Activated T-cell treated with anti-CD3 and anti-CD28 coated beads, Interleukin-2, amount 50 U/mL, for 4 hours (primary cell): Measurements from ENCODE around the gene TRIM28. TPM values are rescaled to one million over a fixed set of nuclear protein-coding genes. Genes with fewer than 3 reads are reported as not detected.
A peak's percentile ranks its signal among the peaks of the same experiment; 100 is the strongest.

Experiments
- ATAC-seq, 2 donors: fragments of 200-7000 bp; cut with Tn5 transposase; one replicate each; pipeline ENCODE4 v1.10.0; 2021
- DNase-seq: peaks from one replicate; pipeline ENCODE4 v3.0.0-alpha.2; 2020
- H3K27me3 Mint-ChIP-seq: one replicate; pipeline ENCODE4 v1.8.0; 2021; ENCODE audit warnings: low read depth, mixed read lengths
- H3K36me3 Mint-ChIP-seq: one replicate; pipeline ENCODE4 v1.8.0; 2022; ENCODE audit warnings: mixed read lengths; ENCODE audit not compliant: insufficient read depth
- H3K4me1 Mint-ChIP-seq: one replicate; pipeline ENCODE4 v1.8.0; 2021; ENCODE audit warnings: low read depth, mixed read lengths
- H3K4me3 Mint-ChIP-seq: one replicate; pipeline ENCODE4 v1.8.0; 2021; ENCODE audit warnings: mild to moderate bottlenecking, moderate library complexity, mixed read lengths
- H3K9me3 Mint-ChIP-seq: one replicate; pipeline ENCODE4 v1.8.0; 2021; ENCODE audit warnings: mixed read lengths
- total RNA-seq, 3 donors: library from RNA; stranded (reverse); gene quantifications; one replicate each; pipeline ENCODE4 v1.2.1, GENCODE V29; 2021

Gene TRIM28
- total RNA-seq, 3 donors from 2014 or later: 850 to 963 (median 920) TPM

DNA sequence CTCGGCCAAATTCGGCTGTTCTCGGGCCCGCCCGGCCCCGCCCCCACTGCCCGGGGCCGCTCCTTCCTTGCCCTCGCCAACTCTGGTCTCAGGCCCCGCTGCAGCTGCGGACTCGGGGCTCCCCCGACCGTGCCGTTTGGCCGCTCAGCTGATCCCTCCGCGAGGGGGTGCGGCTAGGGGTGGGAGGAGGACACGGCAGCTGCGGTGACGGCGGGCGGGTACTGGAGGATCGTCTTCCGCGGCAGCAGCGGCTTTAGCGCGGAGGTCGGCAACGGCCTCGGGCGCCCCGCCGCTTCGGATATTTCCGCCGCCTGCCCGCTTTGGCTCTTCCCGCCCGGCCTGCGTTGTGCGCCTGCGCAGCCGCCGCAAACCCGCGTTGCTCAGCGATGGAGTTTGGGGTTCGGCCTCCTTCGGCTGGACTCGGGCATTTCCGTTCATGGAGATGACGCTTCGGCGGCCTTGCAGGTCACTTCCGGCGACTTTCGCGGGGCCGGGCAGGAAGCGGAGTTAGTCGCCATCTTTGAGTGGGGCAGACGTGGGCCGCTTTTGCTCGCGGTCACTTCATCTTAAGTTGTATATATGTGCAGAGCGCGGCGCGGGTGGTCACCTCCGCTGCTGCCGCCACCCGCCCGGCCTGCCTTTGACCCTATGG is 14.9 kb downstream of the TRIM28 start:
- Mint-ChIP-seq H3K4me1 (peaks cover 65% of the 10 kb centered on the region), H3K36me3 (peaks cover 18% of the 10 kb centered on the region), H3K9me3 (no peaks in the 10 kb centered on the region), H3K27me3 (no peaks in the 10 kb centered on the region), H3K4me3 (peak overlapping the region; percentile 98)
- ATAC-seq (peak; percentile 70 to 71), DNase-seq (peak; percentile 99)

DNA sequence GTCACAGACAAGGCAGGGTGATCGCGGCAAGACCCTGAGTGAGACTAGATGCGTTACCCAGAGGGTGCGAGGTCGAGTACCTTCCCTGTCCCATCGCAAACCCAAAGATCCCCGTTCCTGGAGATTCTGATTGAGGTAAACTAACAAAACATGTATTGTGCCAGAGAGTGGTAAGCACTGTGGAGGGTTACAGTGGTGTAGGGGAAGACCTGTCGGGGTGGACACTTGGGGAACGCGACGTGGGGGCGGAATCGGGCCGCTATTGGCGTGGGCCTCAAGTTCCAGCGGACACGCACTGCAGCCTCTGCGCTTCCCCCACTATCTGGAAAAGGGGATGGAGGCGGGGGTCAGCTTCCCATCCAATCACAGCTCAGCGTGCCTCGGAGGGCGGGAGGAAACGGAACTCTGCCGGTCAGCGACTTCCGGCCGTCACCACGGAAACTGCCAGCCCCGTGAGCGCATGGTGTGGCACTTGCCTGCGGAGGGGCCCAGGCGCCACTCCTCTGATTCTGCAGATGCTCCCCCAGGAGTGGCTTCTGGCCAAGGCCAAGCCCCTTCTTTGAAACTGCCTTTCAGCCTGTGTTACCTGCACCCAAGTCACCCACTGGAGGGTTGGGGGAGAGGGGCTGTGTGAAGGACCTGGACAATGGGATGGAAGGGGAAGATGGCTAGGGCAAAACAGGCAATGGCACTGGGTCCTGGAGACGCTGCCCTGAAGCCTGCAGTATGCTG is 15.6 kb downstream of the TRIM28 start:
- DNase-seq: no peak
- Mint-ChIP-seq H3K4me3 (peak overlapping the region; percentile 98), H3K9me3 (no peaks in the 10 kb centered on the region), H3K4me1 (peaks cover 66% of the 10 kb centered on the region), H3K36me3 (peaks cover 15% of the 10 kb centered on the region), H3K27me3 (no peaks in the 10 kb centered on the region)
- peak in 1 of 2 donors; percentile 6 for ATAC-seq

DNA sequence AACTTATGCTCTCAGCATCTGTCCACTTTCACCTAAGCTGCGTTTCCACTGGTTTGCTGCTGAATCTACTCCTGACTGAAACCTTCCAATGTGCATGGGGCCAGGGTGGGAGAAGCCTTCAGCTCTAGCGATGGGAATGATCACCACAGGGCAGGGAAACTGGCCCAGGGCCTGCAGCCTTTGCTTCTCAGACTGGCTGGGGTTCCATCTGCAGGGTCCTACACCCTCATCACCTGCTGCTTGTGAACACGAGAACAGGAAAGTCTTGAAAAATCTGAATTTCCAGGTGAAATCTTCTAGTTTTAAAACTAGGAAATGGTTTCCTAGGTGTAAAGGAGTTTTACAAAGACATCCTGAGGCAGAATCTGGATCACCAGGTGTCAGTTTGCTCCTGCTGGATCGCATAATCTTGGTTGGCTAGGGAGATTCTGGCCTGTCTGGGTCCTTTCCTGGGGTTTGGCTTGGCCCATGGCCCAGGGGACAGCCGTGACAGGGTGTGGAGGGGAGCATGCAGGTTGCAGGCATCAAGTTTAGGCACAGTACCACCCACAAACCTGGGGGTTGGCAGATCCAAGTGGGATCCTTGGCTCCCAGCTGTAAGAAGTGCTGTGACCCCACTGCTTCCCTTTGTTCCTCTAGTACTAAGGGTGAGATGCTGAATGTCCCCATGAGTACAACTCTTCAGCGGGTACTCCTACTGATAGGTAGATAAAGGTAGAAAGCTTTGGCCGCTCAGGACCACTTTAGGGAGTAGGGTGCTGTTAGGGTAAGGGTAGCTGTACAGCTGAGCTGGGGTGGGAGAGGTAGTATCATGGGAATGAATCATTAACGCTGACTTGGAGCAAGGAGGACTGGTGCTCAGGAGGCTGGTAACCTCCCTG is 16.4 kb downstream of the TRIM28 start:
- Mint-ChIP-seq H3K27me3 (no peaks in the 10 kb centered on the region), H3K9me3 (no peaks in the 10 kb centered on the region), H3K4me3 (peak overlapping the region; percentile 98), H3K4me1 (peaks cover 61% of the 10 kb centered on the region), H3K36me3 (peaks cover 9% of the 10 kb centered on the region)
- DNase-seq: no peak
- no peak for ATAC-seq

DNA sequence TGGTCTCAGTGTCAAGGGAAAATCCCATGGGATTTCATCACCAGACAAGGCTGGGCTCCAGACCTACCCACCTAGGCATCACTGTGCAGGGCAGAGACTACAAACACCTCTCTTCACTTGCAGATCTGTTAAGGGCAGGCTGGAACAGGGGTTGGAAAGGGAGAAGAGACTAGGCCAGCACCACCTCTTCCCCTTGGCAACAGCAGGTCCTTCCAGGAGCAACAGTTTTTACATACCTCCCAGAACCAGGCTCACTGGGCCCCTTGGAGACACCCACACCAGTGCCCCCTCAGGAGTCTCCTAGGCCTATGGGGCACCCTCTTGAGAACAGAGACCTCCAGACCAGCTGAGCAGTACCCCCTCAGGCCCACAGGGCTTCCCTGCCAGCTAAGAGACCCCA is 17.1 kb downstream of the TRIM28 start:
- H3K9me3 Mint-ChIP-seq: no peaks in the 10 kb centered on the region
- DNase-seq: no peak
- no peaks in the 10 kb centered on the region for H3K27me3 Mint-ChIP-seq
- peaks cover 58% of the 10 kb centered on the region for H3K4me1 Mint-ChIP-seq
- no peak for ATAC-seq
- H3K36me3 Mint-ChIP-seq: peaks cover 7% of the 10 kb centered on the region
- peak overlapping the region; percentile 76 for H3K4me3 Mint-ChIP-seq

DNA sequence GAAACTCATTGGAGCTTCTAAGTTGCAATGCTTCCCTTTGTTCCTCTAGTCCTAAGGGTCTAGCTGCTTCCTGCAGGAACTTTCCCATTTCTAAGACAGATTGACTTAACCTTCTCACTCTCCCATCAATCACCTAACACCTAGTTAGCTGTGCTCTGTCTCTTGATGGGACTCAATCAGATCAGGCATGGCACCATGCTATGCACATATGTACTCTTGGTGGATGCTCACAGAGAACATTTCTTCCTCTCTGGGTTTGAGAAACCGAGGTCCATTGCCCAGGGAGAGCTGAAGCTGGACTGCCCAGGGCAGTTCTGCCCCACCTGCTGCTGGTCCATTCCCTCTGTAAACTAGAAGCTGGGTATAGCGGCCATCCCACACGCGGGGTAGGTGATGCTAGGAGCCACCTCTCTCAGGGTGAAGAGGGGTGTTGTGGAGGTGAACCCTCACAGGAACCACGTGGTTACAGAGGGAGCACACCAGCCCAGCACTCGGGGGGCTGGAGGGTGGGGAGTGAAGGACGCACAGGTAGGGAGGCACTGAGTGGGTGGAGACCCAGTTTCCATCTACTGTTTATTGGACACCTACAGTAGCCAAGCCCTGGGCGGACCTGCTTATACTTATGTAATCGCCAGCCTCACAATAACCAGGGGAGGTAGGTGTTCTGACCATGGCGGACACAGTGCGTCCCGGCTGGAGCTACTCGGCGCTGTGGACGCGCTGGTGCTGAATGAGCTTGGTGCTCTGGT is 17.7 kb downstream of the TRIM28 start:
- ATAC-seq (no peak), DNase-seq (no peak)
- H3K36me3 Mint-ChIP-seq: peaks cover 2% of the 10 kb centered on the region
- peak overlapping the region; percentile 76 for H3K4me3 Mint-ChIP-seq
- peaks cover 52% of the 10 kb centered on the region for H3K4me1 Mint-ChIP-seq
- H3K9me3 Mint-ChIP-seq: no peaks in the 10 kb centered on the region
- H3K27me3 Mint-ChIP-seq: no peaks in the 10 kb centered on the region

DNA sequence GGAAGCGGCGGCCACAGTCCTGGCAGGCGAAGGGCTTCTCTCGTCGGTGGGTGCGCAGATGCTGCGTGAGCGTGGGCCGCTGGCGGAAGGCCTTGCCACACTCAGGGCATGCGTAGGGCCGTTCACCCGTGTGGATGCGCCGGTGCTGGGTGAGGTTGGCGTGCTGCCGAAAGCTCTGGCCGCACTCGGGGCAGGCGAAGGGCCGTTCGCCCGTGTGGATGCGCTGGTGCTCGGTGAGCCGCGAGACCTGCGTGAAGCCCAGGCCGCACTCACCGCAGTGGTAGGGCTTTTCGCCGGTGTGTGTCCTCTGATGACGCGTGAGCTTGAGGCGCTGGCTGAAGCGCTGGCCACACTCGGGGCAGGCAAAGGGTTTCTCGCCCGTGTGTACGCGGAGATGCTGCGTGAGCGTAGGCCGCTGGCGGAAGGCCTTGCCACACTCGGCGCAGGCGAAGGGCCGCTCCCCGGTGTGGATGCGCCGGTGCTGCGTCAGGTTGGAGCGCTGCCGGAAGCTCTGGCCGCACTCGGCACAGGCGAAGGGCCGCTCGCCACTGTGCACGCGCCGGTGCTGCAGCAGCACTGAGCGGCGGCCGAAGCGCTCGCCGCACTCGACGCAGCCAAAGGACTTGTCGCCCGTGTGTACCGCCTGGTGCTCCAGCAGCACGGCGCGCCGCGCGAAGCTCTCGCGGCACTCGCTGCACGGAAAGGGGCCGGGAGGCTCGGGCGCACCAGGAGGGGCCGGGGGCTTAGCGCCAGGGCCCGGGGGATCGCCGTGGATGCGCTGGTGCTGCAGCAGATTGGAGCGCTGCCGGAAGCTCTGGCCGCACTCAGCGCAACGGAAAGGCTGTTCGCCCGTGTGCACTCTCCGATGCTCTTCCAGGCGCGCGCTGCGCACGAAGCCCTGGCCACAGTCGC is 18.5 kb downstream of the TRIM28 start:
- no peaks in the 10 kb centered on the region for H3K27me3 Mint-ChIP-seq
- H3K4me1 Mint-ChIP-seq: peaks cover 44% of the 10 kb centered on the region
- no peaks in the 10 kb centered on the region for H3K9me3 Mint-ChIP-seq
- peaks cover under 1% of the 10 kb centered on the region for H3K36me3 Mint-ChIP-seq
- ATAC-seq (no peak), DNase-seq (no peak)
- peak overlapping the region; percentile 76 for H3K4me3 Mint-ChIP-seq

DNA sequence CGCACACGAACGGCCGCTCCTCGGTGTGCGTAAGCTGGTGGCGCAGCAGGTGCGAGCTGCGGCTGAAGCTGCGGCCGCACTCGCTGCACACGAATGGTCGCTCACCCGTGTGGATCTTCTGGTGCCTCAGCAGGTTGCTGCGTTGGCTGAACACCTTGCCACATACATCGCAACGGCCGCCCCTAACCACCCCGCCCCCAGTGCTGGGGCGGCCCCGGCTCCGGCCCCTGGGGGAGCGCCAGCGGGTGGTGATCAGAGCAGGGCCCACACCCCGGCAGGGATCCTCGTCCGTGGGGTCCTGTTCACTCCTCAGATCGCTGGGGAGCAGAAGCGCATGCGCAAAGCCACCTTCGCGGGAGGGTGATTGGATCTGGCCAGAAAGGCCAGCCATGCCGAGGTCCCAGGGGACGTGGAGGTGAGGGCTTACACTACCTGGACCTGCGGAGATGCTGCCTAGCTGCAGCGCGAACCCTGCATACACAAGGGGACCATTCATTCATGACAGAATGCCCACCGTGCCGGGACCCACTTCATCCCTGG is 19.2 kb downstream of the TRIM28 start:
- H3K9me3 Mint-ChIP-seq: no peaks in the 10 kb centered on the region
- peaks cover 39% of the 10 kb centered on the region for H3K4me1 Mint-ChIP-seq
- peaks cover 4% of the 10 kb centered on the region for H3K36me3 Mint-ChIP-seq
- peak overlapping the region; percentile 76 for H3K4me3 Mint-ChIP-seq
- no peaks in the 10 kb centered on the region for H3K27me3 Mint-ChIP-seq
- DNase-seq (no peak), ATAC-seq (no peak)

DNA sequence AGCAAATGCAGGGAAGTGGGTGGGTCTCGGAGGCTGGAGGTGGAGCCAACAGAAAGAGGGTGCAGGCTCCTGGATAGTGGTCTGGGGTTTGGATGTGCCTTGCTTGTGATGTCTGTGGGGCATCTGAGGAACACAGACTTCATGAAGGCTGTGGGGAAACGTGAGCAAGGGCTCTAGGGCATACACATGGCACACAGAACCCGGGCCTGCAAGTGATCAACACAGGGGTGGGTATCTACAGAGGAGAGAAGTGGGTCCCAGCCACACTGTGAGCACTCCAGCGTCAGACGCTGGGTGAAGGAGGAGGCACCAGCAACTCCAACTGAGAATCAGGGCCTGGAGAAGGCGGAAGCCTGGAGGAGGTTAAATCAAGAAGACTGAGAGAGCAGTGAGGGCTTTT is 20.0 kb downstream of the TRIM28 start:
- Mint-ChIP-seq H3K36me3 (peaks cover 6% of the 10 kb centered on the region), H3K9me3 (no peaks in the 10 kb centered on the region), H3K4me1 (peaks cover 38% of the 10 kb centered on the region), H3K27me3 (no peaks in the 10 kb centered on the region), H3K4me3 (peak overlapping the region; percentile 16)
- no peak for DNase-seq
- ATAC-seq: no peak

DNA sequence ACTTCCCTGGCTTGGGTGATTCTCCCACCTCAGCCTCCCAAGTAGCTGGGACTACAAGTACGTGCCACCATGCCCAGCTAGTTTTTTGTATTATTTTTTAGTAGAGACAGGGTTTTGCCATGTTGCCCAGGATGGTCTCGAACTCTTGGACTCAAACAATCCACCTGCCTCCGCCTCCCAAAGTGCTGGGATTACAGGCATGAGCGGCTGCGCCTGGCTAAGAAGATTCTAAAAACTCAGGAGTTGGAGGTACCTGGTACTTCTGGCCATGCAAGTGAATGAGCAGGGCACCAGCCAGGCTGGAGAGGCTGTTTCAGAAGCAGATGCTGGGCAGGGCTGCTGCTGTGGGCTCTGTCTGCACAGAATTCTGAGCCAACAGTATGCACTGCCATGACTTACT is 23.1 kb downstream of the TRIM28 start:
- Mint-ChIP-seq H3K27me3 (no peaks in the 10 kb centered on the region), H3K36me3 (peaks cover 11% of the 10 kb centered on the region), H3K4me3 (no peak overlapping the region), H3K4me1 (peaks cover 24% of the 10 kb centered on the region), H3K9me3 (no peaks in the 10 kb centered on the region)
- ATAC-seq: no peak
- no peak for DNase-seq

DNA sequence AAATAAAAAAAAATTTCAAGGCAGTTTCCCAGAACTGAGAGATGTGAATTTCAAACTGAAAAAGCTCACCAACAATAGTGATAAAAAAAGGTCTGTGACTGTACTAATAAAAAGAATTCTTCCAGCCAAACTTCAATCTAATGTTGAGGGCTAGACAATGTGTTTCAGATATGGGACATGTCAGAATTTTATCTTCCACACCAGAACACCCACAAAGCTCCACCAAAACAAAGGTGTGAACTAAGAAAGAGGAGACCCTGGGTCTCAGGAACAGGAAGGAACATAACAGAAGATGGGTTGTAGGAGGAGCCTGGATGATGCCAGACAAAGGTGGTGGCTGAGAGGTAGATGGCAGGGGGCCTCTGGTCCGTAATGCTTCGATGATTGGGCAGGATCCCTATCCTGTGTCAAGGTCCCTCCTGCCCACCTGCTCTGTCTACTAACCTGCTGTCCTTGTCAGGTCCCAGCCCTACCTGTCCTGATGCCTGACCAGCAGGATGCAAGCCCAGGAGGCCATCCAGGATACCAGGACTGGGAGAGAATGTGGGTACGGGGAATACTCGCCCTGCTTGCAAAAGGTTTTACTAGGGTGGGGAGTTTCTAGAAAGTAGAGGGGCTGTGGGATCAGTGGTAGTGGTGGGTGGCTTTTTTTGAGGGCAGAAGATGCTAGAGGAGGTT is 24.7 kb downstream of the TRIM28 start:
- peaks cover 12% of the 10 kb centered on the region for H3K36me3 Mint-ChIP-seq
- H3K4me1 Mint-ChIP-seq: peaks cover 23% of the 10 kb centered on the region
- DNase-seq (no peak), ATAC-seq (no peak)
- no peaks in the 10 kb centered on the region for H3K27me3 Mint-ChIP-seq
- H3K9me3 Mint-ChIP-seq: no peaks in the 10 kb centered on the region
- H3K4me3 Mint-ChIP-seq: no peak overlapping the region

DNA sequence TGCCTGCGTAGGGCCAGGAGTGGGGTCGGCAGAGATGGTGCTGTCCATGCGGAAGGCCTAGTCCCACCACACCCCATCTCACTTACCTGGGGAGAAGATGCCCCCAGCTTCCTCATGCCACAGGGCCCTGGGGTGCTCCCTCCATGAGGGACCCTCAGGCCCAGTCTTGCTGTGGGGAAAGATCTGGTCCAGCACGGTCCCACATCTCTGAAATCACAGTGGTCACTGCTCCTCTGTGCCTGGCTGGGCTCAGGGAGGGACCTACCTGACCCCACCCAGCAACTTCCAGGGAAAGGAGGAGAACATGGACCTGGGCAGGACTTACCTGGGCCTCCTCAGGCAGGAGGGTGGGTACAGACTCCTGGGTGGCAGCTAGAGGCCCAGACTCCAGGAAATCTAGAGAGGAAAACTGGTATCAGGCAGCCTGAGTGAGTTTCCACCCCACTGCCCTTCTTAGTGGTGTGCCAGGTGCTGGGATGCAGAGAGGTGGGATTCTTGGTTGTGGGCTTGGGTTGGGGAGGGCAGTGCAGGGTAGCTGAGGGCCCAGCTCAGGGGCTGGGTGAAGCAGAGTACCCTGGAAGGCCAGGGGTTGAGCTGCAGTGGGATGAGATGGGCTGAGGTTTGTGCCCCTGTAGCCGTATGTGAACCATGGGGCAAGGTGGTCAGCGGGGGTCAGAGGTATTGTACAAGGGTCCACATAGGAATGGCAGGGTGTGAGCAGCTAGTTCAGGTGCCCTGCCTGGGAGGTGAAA is 25.5 kb downstream of the TRIM28 start:
- no peaks in the 10 kb centered on the region for H3K27me3 Mint-ChIP-seq
- H3K9me3 Mint-ChIP-seq: no peaks in the 10 kb centered on the region
- no peak for DNase-seq
- no peak overlapping the region for H3K4me3 Mint-ChIP-seq
- ATAC-seq: no peak
- H3K4me1 Mint-ChIP-seq: peaks cover 22% of the 10 kb centered on the region
- peaks cover 12% of the 10 kb centered on the region for H3K36me3 Mint-ChIP-seq
